Neutrophil (primary cell): ENCODE results near the gene CMPK1.

Source experiments
- H3K27ac ChIP-seq: fragments of 200-600 bp; sonication (generic); 2 replicates; pipeline ENCODE4 v1.5.1; 2016; ENCODE audit warnings: mild to moderate bottlenecking, moderate library complexity
- H3K27me3 ChIP-seq: fragments of 200-600 bp; sonication (generic); 2 replicates; pipeline ENCODE4 v1.6.0; 2016; ENCODE audit warnings: mild to moderate bottlenecking
- H3K36me3 ChIP-seq: fragments of 200-600 bp; sonication (generic); 2 replicates; pipeline ENCODE4 v1.5.1; 2017
- H3K4me1 ChIP-seq, 2 experiments: fragments of 200-600 bp in 1 of 2; sonication (generic) in 1 of 2; 1 replicate in 1 of 2; 2 replicates in 1 of 2; pipeline versions ENCODE4 v1.5.1 to v1.6.1; 2013 to 2016; ENCODE audit warnings: low read depth in 1 of 2, low read length in 1 of 2, mild to moderate bottlenecking in 1 of 2, moderate library complexity in 1 of 2; ENCODE audit not compliant: control insufficient read depth in 1 of 2, insufficient read depth in 1 of 2
- H3K4me3 ChIP-seq, 2 experiments: fragments of 200-600 bp in 1 of 2; sonication (generic) in 1 of 2; 1 replicate in 1 of 2; 2 replicates in 1 of 2; pipeline ENCODE4 v1.5.1; 2013 to 2016; ENCODE audit warnings: low read depth in 1 of 2, low read length in 1 of 2, mild to moderate bottlenecking in 1 of 2, moderate library complexity in 1 of 2
- H3K9me3 ChIP-seq: fragments of 200-600 bp; sonication (generic); 2 replicates; pipeline ENCODE4 v1.5.1; 2016
- TF ChIP-seq, protein P1 (sequence below): fragments of 200-600 bp; sonication (generic); IDR thresholded peaks from 2 replicates; pipeline ENCODE4 v1.5.1; 2016; ENCODE audit warnings: antibody characterized with exemption

The CMPK1 gene

GRCh38 chr1:47411436-47411835 is 77.8 kb downstream of the CMPK1 start:
- TF ChIP-seq, protein P1, sequence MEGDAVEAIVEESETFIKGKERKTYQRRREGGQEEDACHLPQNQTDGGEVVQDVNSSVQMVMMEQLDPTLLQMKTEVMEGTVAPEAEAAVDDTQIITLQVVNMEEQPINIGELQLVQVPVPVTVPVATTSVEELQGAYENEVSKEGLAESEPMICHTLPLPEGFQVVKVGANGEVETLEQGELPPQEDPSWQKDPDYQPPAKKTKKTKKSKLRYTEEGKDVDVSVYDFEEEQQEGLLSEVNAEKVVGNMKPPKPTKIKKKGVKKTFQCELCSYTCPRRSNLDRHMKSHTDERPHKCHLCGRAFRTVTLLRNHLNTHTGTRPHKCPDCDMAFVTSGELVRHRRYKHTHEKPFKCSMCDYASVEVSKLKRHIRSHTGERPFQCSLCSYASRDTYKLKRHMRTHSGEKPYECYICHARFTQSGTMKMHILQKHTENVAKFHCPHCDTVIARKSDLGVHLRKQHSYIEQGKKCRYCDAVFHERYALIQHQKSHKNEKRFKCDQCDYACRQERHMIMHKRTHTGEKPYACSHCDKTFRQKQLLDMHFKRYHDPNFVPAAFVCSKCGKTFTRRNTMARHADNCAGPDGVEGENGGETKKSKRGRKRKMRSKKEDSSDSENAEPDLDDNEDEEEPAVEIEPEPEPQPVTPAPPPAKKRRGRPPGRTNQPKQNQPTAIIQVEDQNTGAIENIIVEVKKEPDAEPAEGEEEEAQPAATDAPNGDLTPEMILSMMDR, result no peak
- Histone ChIP-seq H3K27ac (no peak overlapping the region), H3K4me3 (no peak overlapping the region), H3K36me3 (no peaks in the 10 kb centered on the region), H3K9me3 (no peaks in the 10 kb centered on the region), H3K27me3 (peaks cover 66% of the 10 kb centered on the region), H3K4me1 (no peaks in the 10 kb centered on the region)

- H3K27ac ChIP-seq, result no peak overlapping the region
- no peaks in the 10 kb centered on the region for H3K4me1 ChIP-seq
- H3K9me3 ChIP-seq, result no peaks in the 10 kb centered on the region
- H3K4me3 ChIP-seq, result no peak overlapping the region
- TF ChIP-seq, protein P1, result no peak
- H3K36me3 ChIP-seq, result no peaks in the 10 kb centered on the region
- peaks cover 76% of the 10 kb centered on the region for H3K27me3 ChIP-seq
Measured at GRCh38 chr1:47412437-47412836, 78.8 kb downstream of the CMPK1 start.

- no peak within 1 kb of the TSS for H3K27ac ChIP-seq
Measured at GRCh38 chr1:47415728-47416318, 82.2 kb downstream of the CMPK1 start, which contains the start of gene FOXE3. Gene FOXE3, plus strand, starts transcription at chr1:47416285. Its CDS starts 31 bp downstream, at chr1:47416316.

GRCh38 chr1:47416319-47417169 is 83.0 kb downstream of the CMPK1 start:
- H3K9me3 ChIP-seq, result no peaks in the 10 kb centered on the region
- H3K36me3 ChIP-seq, result no peaks in the 10 kb centered on the region
- no peaks in the 10 kb centered on the region for H3K4me1 ChIP-seq
- H3K27ac ChIP-seq, result no peak overlapping the region
- H3K4me3 ChIP-seq, result no peak overlapping the region
- peaks cover 99% of the 10 kb centered on the region for H3K27me3 ChIP-seq
- TF ChIP-seq, protein P1, result no peak

More at GRCh38 chr1:47415728-47416318, 82.2 kb downstream of the CMPK1 start, which contains the start of gene FOXE3:
- H3K4me1 ChIP-seq, result no peaks in the 10 kb centered on the region
- no peak within 1 kb of the TSS for H3K4me3 ChIP-seq
- H3K36me3 ChIP-seq, result no peaks in the 10 kb centered on the region
- H3K9me3 ChIP-seq, result no peaks in the 10 kb centered on the region
- peaks cover 98% of the 10 kb centered on the region for H3K27me3 ChIP-seq
- TF ChIP-seq, protein P1, result no peak

DNA sequence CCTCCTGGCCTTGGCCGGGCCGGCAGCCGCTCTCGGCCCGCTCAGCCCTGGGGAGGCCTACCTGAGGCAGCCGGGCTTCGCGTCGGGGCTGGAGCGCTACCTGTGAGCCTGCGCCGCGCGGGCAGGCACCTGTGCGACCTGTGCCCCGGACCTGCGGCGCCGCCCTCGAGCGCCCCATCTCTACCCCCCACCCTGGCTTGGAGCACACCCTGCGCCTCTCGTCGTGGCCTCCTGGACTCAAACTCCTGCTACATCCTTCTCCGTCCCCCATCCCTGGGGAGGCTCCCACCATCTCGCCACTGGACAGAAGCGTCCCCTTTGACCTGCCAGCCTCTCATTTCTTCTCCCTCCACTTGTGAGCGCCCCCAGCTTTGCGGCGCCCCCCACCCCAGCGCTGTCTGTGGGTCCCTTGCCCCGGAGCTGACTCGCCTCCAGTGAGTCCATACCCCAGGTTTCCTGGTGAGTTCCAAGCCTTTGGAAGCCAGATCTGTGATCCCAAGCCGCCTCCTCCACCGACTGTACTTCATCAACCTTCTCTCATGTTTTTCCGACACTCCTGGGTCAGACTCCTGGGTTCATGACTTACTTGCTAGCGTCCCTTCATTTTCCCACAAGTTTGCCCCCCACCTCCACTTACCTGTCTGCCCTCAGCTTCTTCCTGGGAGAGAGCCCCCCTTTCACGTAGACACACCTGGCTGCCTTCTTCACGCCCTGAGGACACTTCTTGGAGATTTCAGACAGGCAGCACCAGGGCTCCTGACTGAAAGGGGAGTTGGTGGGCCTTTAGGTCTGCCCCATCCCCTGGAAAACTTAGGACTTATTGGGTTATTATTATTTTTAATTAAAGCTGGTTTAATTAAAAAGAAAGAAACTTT is 83.8 kb downstream of the CMPK1 start:
- Histone ChIP-seq H3K4me3 (no peak overlapping the region), H3K27me3 (peaks cover 99% of the 10 kb centered on the region), H3K36me3 (no peaks in the 10 kb centered on the region), H3K9me3 (no peaks in the 10 kb centered on the region), H3K4me1 (no peaks in the 10 kb centered on the region), H3K27ac (no peak overlapping the region)
- TF ChIP-seq, protein P1, result no peak
